A549 (cell line): ENCODE results near the gene TNS3. TPM values are rescaled to one million over a fixed set of nuclear protein-coding genes. Genes with fewer than 3 reads are reported as not detected.

Experiments
- ATAC-seq, 2 experiments: fragments of 200-7000 bp in 1 of 2; fragments of >200 bp in 1 of 2; cut with Nextera tagmentation in 1 of 2; cut with Tn5 transposase in 1 of 2; 3 replicates each; pipeline versions ENCODE4 v1.8.0 to v1.9.1; 2018 to 2020; ENCODE audit warnings: mild to moderate bottlenecking in 1 of 2, moderate library complexity in 1 of 2
- CTCF ChIA-PET: fragments of 300-600 bp; sonication (Branson Sonifier 250); formaldehyde crosslinking; extraction: SDS; loops from one replicate; lab custom pipeline; 2021; ENCODE audit warnings: antibody characterized with exemption, inconsistent platforms; lab: Yijun Ruan, JAX
- POLR2A ChIA-PET: fragments of 350-600 bp; formaldehyde crosslinking; extraction: SDS; loops from one replicate; lab custom pipeline; 2021; ENCODE audit warnings: antibody characterized with exemption, inconsistent platforms; lab: Yijun Ruan, JAX
- DNase-seq, 2 experiments: peaks; one replicate each; pipeline versions ENCODE4 v3.0.0 to v3.0.0-alpha.2; 2011 to 2016; ENCODE audit warnings: low read depth in 1 of 2, low spot score in 1 of 2
- FAIRE-seq: peaks from 2 replicates; lab custom pipeline; 2011; peaks lifted over from hg19 to GRCh38; lab: Jason Lieb, UNC
- H3K27ac ChIP-seq, 2 experiments: fragments of >200 bp; sonication (Bioruptor Twin); formaldehyde crosslinking; 3 replicates each; pipeline ENCODE4 v1.5.1; 2016 to 2017
- H3K4me1 ChIP-seq: fragments of >200 bp; sonication (Bioruptor Twin); formaldehyde crosslinking; 3 replicates; pipeline ENCODE4 v1.6.1; 2016
- H3K4me2 ChIP-seq: fragments of >200 bp; sonication (Bioruptor Twin); formaldehyde crosslinking; 3 replicates; pipeline ENCODE4 v1.6.1; 2016
- H3K4me3 ChIP-seq: fragments of >200 bp; sonication (Bioruptor Twin); formaldehyde crosslinking; 3 replicates; pipeline ENCODE4 v1.5.1; 2016
- H3K9me3 ChIP-seq: fragments of >200 bp; sonication (Bioruptor Twin); formaldehyde crosslinking; 3 replicates; pipeline ENCODE4 v1.6.1; 2016
- BHLHE40 ChIP-seq: IDR thresholded peaks from 2 replicates; pipeline ENCODE4 v1.6.1; 2012; ENCODE audit warnings: low read depth, low read length, inconsistent platforms
- CBX2 ChIP-seq: fragments of 200-600 bp; sonication (generic); IDR thresholded peaks from 2 replicates; pipeline ENCODE4 v1.6.1; 2016; ENCODE audit warnings: low read depth, mild to moderate bottlenecking, borderline replicate concordance
- CBX8 ChIP-seq: fragments of 200-600 bp; sonication (generic); IDR thresholded peaks from 2 replicates; pipeline ENCODE4 v1.6.1; 2016
- CTCF ChIP-seq: fragments of >200 bp; sonication (Bioruptor Twin); formaldehyde crosslinking; IDR thresholded peaks from 3 replicates; pipeline ENCODE4 v1.5.1; 2016
- ELK1 ChIP-seq: fragments of 150-350 bp; IDR thresholded peaks from 2 replicates; pipeline ENCODE4 v1.6.1; 2014; ENCODE audit warnings: low read depth, mild to moderate bottlenecking, low read length
- ESRRA ChIP-seq: fragments of 150-350 bp; IDR thresholded peaks from 2 replicates; pipeline ENCODE4 v1.6.1; 2014; ENCODE audit warnings: mild to moderate bottlenecking, low read length, borderline replicate concordance
- FOSB ChIP-seq: fragments of 250-450 bp; sonication (Bioruptor Pico); IDR thresholded peaks from 2 replicates; pipeline ENCODE4 v1.5.0; 2020; ENCODE audit warnings: mild to moderate bottlenecking, moderate library complexity
- FOXS1 ChIP-seq: fragments of 250-450 bp; sonication (Bioruptor Pico); IDR thresholded peaks from 2 replicates; pipeline ENCODE4 v1.5.0; 2020; ENCODE audit warnings: mild to moderate bottlenecking, moderate library complexity
- HEYL ChIP-seq: fragments of 250-450 bp; sonication (Bioruptor Pico); IDR thresholded peaks from 2 replicates; pipeline ENCODE4 v1.8.0; 2021; ENCODE audit warnings: mild to moderate bottlenecking, moderate library complexity
- HMGXB4 ChIP-seq: fragments of 250-450 bp; sonication (Bioruptor Pico); IDR thresholded peaks from 2 replicates; pipeline ENCODE4 v1.5.0; 2021; ENCODE audit warnings: mild to moderate bottlenecking, moderate library complexity, borderline replicate concordance
- HOXB5 ChIP-seq: fragments of 250-450 bp; sonication (Bioruptor Pico); IDR thresholded peaks from 2 replicates; pipeline ENCODE4 v1.5.0; 2020; ENCODE audit warnings: mild to moderate bottlenecking, moderate library complexity
- MAFK ChIP-seq: fragments of 450-650 bp; IDR thresholded peaks from 2 replicates; pipeline ENCODE4 v1.6.1; 2014; ENCODE audit not compliant: partially characterized antibody
- MAX ChIP-seq: IDR thresholded peaks from 2 replicates; pipeline ENCODE4 v1.6.1; 2012
- NPAS2 ChIP-seq: fragments of 250-450 bp; sonication (Bioruptor Pico); IDR thresholded peaks from 2 replicates; pipeline ENCODE4 v1.8.0; 2022; ENCODE audit warnings: mild to moderate bottlenecking, moderate library complexity, borderline replicate concordance
- PBX3 ChIP-seq: IDR thresholded peaks from 2 replicates; pipeline ENCODE4 v1.6.1; 2012
- POLR2A ChIP-seq: IDR thresholded peaks from 2 replicates; pipeline ENCODE4 v1.6.1; 2012; ENCODE audit warnings: mild to moderate bottlenecking, low read length
- RARB ChIP-seq: fragments of 250-450 bp; sonication (Bioruptor Pico); IDR thresholded peaks from 2 replicates; pipeline ENCODE4 v1.8.0; 2021; ENCODE audit warnings: mild to moderate bottlenecking, moderate library complexity
- RCOR1 ChIP-seq: fragments of 150-350 bp; IDR thresholded peaks from 2 replicates; pipeline ENCODE4 v1.6.1; 2014; ENCODE audit warnings: antibody characterized with exemption, low read length, low read depth
- TFCP2L1 ChIP-seq: fragments of 250-450 bp; sonication (Bioruptor Pico); IDR thresholded peaks from 2 replicates; pipeline ENCODE4 v1.5.0; 2021; ENCODE audit warnings: mild to moderate bottlenecking
- ZSCAN20 ChIP-seq: fragments of 250-450 bp; sonication (Bioruptor Pico); IDR thresholded peaks from 2 replicates; pipeline ENCODE4 v1.8.0; 2022; ENCODE audit warnings: mild to moderate bottlenecking, moderate library complexity
- WGBS: methylation state at CpG from one replicate; pipeline ENCODE4 v1.1.6; 2017; ENCODE audit errors: missing lambda C conversion rate; 5-methylcytosine and 5-hydroxymethylcytosine counted together
- polyA plus RNA-seq, 4 experiments: library from polyadenylated mRNA; depleted of rRNA in 3 of 4; stranded (reverse); fragments of >200 nt; fragmentation: RNase III in 1 of 4; extraction: RNeasy Plus Mini Kit Qiagen cat#74134 plus additional on column Dnase treatment in 1 of 4; gene quantifications; 2 replicates in 3 of 4; 3 replicates in 1 of 4; pipeline ENCODE4 v1.2.3, GENCODE V29; 2011 to 2017

TNS3 gene
- polyA plus RNA-seq, 2 of the 4 experiments (the other 2 are of a cell fraction) = 107 to 134 TPM

- TF ChIP-seq CBX2 (no peak), FOXS1 (CRISPR knock-in tag) (no peak), ELK1 (no peak), HEYL (CRISPR knock-in tag) (no peak), PBX3 (no peak), RARB (CRISPR knock-in tag) (no peak), HOXB5 (CRISPR knock-in tag) (no peak), MAX (no peak), ZSCAN20 (CRISPR knock-in tag) (no peak), CTCF (no peak), ESRRA (no peak), RCOR1 (no peak), HMGXB4 (CRISPR knock-in tag) (no peak), NPAS2 (CRISPR knock-in tag) (no peak)
- Histone ChIP-seq H3K4me3 (no peak overlapping the region), H3K27ac (peak overlapping the region in 1 of 2 experiments; percentile 51; a peak in 3 of 6 replicates), H3K4me2 (peak overlapping the region; percentile 24; the same call in 1 of the 3 replicates), H3K4me1 (peaks cover 27% of the 10 kb centered on the region), H3K9me3 (no peaks in the 10 kb centered on the region)
- FAIRE-seq (no peak), ATAC-seq (peak in 1 of 2 experiments; percentile 10; a peak in 3 of 6 replicates), DNase-seq (no peak)
- ChIA-PET POLR2A (no interaction called here), CTCF (interaction anchor here (1.4 kb wide), 1 partner anchor 9 kb away, joined by 3 read pairs; no protein-coding TSS in a partner anchor)
- 53% methylated on average over 4 of the region's 4 CpGs for WGBS
Observed at GRCh38 chr7:47361746-47362215, 220.1 kb downstream of the TNS3 start.

- Histone ChIP-seq H3K27ac (peak overlapping the region in 1 of 2 experiments; percentile 26; a peak in 1 of 6 replicates), H3K4me1 (peaks cover 27% of the 10 kb centered on the region), H3K9me3 (no peaks in the 10 kb centered on the region), H3K4me2 (peak overlapping the region; percentile 24; the same call in 1 of the 3 replicates), H3K4me3 (no peak overlapping the region)
- FAIRE-seq (no peak), DNase-seq (no peak), ATAC-seq (peak; percentile 11 to 12; a peak in 4 of 6 replicates)
- TF ChIP-seq FOSB (CRISPR knock-in tag) = no peak
- no peak for TF ChIP-seq CBX2
- no peak for TF ChIP-seq CBX8
- no peak for TF ChIP-seq BHLHE40
- TF ChIP-seq POLR2A = no peak
- no peak for TF ChIP-seq MAFK
- TF ChIP-seq FOXS1 (CRISPR knock-in tag) = no peak
- no peak for TF ChIP-seq TFCP2L1 (CRISPR knock-in tag)
- 92% methylated on average over 5 of the region's 5 CpGs for WGBS
- ChIA-PET CTCF (interaction anchor here (1.4 kb wide), 1 partner anchor 10 kb away, joined by 3 read pairs; no protein-coding TSS in a partner anchor), POLR2A (no interaction called here)
Observed at GRCh38 chr7:47361236-47361635, 220.7 kb downstream of the TNS3 start.
